ENCODE data around the gene NTSR2.

NTSR2 gene

DNA sequence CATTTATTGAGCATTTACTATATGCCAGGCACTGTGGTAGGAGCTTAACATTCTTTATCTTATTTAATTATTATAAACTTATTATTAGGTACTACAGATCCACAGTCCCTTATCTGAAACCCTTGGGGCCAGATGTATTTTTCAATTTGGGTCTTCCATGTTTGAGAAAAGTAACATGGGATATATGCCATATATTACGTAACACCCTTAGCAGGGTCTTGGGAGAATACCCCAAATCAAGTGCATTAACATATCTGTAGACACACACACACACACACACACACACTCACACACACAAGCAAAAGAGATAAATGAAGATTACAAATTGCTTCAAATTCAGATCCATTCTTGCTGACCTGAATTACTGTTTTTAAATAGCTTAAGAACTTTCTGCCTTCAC lies 13.7 kb downstream of the NTSR2 start:
- no peak for DNase-seq

DNA sequence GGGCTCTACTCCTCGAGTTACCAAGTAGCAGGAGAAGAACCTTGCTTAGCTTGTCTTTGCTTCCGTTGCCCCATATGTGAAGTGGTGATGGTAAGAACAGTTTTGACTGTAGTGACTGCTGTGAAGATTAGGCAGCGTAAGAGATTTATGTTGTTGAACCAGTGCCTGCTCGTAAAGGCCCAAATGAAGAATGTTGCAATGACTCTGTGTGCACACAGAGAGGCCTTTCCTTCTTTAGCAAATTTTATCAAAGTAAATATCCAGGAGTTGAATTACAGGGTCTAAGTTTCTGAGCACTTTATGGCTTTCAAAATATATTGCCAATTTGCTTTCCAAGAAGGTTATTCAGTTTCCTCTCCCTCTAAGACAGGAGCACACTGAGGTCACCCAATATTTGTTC lies 14.5 kb downstream of the NTSR2 start:
- DNase-seq, result no peak

DNA sequence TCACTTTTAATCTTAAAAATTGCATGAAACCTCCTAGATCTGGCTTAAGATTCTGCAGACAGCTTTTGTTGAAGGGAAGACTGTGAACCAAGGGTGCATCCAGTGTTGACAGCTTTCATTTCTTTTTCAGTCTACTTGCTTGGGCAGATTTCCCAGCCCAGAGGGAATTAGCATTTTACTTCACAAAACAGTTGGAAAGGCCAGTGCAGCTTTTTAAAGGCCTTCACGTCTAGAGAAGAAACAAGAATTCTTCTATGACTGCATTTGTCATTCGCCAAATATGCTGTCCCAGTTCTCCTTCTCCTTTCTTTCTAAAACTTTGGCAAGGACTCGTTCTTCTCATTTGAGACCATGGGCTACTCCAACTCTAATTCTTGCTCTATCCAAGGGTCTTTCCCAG lies 17.4 kb downstream of the NTSR2 start:
- DNase-seq, result no peak

DNA sequence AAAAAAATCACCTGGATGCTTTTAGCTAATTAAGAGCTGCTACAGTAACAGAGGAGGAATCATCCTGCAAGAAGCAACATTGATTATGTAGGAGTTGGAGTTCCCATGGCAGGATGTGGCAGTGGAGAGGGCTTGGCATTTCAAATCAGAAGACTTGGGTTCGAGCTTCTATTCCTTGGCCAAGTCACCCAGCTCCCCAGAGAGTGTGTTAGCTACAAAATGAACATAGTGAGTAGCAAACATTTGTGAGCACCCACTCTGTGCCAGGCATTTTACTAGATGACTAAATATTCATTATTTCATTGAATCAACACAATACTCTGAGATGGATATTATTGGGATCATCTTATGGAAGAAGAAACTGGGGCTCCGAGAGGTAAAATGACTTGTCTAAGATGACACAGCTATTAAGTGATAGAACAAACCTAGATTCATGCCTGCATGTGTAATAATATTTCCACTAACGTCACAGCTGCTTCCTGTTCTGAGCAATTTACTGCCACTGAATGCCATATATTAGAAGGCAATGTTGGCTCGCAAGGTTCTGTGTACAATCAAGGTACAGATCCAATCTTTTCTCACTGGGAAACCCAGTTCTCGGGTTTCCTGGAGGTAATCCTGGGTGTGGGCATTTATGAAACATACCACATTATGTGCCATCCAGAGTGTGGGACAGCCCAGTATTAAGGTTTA lies 18.0 kb downstream of the NTSR2 start:
- no peak for DNase-seq

DNA sequence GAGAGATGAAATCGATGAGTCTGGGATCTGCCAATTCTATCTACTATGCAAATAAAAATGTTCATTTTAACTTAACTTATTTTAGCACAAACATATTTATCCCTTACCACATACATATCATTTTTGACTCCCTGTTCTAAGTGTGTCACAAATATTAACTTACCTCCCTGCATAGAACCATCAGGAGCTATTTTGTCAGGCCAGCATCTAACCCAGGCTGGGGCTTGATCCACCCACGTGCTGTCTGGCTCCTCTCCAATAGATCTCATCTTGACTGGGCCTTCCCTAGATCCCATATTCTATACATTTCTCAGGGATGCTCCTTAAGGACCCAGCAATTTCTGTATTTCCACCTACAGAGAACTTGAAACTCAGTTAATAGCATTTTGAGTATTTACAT lies 20.9 kb downstream of the NTSR2 start:
- DNase-seq, result no peak

DNA sequence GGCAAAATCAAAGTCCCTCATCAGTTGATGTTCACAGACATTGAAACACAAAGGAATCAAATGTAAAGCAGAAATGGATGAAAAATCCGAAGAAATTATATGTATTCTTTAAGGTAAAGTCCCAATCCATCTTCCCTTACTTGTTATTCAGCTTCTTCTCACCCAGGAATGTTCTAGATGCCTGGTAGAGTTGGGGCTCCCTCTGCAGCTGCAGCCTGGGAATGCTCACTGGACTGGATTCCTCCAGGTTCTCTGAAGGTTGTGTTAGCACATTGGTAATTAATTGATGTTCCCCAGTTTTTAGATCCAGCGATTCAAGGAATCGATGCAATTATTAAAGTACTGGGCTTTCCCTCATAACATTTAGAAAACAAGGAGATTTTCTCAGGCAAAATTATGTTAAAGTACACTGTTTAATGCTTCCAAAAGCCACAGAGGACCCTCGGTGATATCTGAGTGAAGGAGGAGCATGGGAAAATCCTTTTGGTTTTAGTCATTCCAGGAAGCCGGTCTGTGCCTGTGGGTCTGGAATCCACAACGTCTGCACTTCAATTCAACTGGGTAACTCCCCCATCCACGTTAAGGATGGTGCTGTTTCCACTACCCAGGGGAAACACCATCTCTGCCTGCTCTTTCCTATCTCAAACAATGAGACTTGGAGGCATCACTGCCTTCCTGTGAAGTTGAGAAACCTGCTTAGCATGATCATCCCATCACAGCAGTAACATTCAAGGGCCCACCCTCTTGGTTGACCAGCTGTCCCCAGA lies 22.0 kb downstream of the NTSR2 start:
- DNase-seq, result no peak

DNA sequence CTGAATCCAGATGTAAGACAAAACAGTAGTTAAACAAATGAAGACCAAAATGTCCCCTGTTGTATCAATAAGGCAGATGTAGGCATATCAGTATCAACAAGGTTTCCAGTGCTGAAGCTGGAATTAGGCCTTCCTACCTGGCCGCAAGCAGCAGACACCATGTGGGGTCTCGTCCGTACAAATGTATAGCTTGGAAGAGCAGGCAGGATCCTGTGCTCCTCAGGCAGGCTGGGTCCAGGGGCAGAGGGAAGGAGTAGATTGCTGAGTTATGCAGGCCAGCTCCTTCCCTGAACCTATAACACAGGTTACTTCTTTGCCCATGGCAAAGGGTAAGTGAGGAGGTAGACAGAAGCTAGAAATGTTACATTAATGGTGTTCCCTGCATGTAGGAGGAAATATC lies 23.5 kb downstream of the NTSR2 start:
- no peak for DNase-seq

- no peak for DNase-seq
These were observed 25.7 kb downstream of the NTSR2 start for GRCh38 chr2:11644293-11644692.

DNA sequence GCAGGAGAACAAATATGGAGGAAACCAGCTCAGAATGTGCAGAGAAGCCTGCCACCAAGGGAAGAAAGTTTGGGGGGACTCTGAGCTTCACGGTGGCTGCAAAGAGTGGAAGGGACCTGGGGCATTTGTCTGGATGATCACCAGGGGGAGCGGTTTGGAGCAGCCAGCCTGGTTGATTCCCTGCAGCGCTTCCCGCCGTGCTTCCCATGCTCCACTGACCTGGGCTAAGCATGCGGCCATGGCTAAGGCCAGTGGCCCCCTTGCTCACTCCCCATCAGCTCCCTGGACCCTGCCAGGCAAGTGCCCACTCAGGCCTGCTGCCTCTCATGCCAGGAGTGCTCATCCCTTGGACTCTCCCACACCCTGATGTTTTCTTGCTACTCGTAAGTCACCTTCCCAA lies 27.0 kb downstream of the NTSR2 start:
- no peak for DNase-seq

DNA sequence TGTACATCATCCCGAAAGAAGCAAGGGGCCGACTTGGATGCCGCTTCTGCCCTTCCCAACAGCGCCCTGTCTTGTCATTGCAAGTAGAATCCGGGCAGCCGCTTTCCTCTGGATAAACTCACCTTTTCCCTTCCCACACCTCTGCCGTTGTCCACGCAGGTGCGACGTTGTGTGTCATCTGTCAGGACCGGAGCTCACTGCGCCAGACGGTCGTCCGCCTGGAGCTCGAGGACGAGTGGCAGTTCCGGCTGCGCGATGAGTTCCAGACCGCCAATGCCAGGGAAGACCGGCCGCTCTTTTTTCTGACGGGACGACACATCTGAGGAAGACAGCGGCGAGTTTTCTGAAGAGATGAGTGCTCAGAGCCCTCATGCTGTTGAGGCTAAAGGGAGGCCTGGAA lies 29.9 kb downstream of the NTSR2 start:
- DNase-seq, result no peak

GRCh38 chr2:11639503-11639902 lies 30.5 kb downstream of the NTSR2 start:
- no peak for DNase-seq

GRCh38 chr2:11637546-11637945 lies 32.4 kb downstream of the NTSR2 start:
- DNase-seq, result no peak

DNA sequence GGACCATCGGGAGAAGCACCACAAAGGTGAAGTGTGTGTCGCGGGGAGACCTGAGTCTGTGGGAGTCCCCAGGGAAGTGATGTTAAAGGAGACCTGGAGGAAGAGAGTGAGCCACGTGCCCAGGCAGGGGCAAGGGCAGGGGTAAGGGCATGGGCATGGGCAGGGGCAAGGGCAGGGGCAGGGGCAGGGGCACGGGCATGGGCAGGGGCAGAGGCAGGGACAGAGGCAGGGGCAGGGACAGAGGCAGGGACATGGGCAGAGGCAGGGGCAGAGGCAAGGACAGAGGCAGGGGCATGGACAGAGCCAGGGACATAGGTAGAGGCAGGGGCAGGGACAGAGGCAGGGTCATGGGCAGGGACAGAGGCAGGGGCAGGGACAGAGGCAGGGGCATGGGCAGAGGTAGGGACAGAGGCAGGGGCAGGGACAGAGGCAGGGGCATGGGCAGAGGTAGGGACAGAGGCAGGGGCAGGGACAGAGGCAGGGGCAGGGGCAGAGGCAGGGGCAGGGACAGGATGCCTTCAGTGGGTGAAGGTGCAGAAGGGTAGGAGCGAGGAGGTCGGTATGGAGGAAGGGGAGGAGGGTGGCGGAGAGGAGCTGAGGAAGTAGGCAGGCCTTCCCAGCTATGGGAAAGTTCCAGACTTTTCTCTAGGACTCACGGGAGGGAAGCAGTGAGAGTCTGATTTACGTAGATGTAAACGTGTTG lies 33.3 kb downstream of the NTSR2 start:
- DNase-seq, result no peak

GRCh38 chr2:11635141-11635540 lies 34.9 kb downstream of the NTSR2 start:
- DNase-seq, result no peak

DNA sequence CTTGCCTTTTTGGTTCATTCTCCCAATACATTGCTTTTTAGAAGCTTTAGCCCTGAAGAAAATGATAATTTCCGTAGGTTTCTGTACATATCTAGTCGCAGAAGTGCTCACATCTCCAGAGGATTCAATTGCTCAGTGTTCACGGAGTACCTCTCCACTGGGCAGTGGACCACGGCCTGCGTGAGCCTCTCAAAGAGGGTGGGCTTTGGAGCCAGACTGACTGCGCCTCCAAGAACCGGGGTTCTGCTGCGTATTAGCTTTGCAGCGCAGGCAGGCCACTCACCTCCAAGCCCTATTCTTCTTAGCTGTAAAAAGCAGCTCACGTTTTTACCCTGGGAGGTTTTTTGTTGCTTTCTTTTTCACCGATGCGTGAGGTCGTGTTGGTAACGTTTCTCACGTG lies 35.4 kb downstream of the NTSR2 start:
- DNase-seq, result no peak

GRCh38 chr2:11633923-11634478 lies 36.0 kb downstream of the NTSR2 start:
- no peak for DNase-seq

DNA sequence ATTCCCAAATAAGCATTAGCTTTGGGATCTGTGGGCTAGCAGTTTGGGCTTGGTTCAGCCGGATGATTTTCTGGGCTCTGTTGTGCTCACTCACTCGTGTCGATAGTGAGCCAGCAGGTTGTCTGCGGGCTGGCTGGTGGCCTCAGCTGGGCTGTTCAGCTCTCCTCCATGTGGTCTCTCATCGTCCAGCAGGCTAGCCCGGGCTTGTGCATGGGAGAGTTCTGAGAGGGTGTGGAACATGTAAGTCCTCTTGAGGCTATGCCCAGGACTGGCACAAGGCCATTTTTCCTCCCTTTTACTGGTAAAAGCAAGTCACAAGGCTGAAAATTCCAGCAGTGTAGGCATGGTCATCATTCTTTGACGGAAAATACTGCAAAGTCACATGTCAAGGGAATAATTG lies 38.5 kb downstream of the NTSR2 start:
- no peak for DNase-seq

GRCh38 chr2:11630855-11631254 lies 39.1 kb downstream of the NTSR2 start:
- DNase-seq, result no peak

- DNase-seq, result no peak
These were observed 40.1 kb downstream of the NTSR2 start for GRCh38 chr2:11629851-11630250.

DNA sequence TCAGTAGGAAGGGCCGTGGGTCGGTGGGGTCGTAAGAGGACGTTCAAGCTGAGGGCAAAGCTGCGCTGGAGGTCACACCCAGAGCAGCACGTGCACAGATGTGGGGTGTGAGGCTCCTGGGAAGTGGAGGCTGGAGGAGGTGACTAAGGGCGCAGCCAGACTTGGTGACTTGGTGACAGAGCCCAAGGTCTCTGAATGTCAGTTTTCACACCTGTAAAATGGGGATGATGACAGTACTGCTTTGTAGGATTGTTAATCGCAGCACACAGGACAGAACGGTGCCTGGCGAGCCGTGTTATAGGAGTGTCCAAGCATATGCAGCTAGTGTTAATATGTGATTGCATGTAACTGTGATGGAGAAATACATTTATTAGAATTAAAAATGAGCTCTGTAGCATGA lies 40.8 kb downstream of the NTSR2 start:
- DNase-seq, result no peak

- no peak for DNase-seq
These were observed 41.3 kb downstream of the NTSR2 start for GRCh38 chr2:11628675-11629074.

DNA sequence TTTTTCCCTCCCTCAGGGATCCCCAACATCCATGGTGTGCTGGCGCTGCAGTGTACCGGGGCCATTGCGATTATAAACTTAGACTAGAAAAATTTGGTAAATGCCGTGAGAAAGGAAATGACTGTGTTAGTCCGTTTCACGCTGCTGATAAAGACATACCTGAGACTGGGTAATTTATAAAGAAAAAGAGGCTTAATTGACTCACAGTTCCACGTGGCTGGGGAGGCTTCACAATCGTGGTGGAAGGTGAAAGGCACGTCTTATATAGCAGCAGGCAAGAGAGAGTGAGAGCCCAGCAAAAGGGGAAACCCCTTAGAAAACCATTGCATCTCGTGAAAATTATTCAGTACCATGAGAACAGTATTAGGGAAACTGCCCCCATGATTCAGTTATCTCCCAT lies 44.3 kb downstream of the NTSR2 start:
- DNase-seq, result no peak

- no peak for DNase-seq
These were observed 45.1 kb downstream of the NTSR2 start for GRCh38 chr2:11624893-11625292.

- no peak for DNase-seq
These were observed 47.4 kb downstream of the NTSR2 start for GRCh38 chr2:11622611-11623010.

Measured in NCI-H526 (cell line).